RWPE1 (cell line): ENCODE measurements around the gene PRPSAP2.
"Not testable (repeated sequence)": the region's sequence is repeated elsewhere in the genome, so short reads cannot be mapped to it uniquely, and the experiment has no call there.

Experiments used
- CTCF ChIA-PET: fragments of 350-600 bp; sonication (Branson Sonifier 250); formaldehyde crosslinking; extraction: SDS; loops from one replicate; lab custom pipeline; 2021; lab: Yijun Ruan, JAX
- POLR2A ChIA-PET: fragments of 400-600 bp; formaldehyde crosslinking; extraction: SDS; loops from one replicate; lab custom pipeline; 2020; ENCODE audit warnings: antibody characterized with exemption; ENCODE audit not compliant: low non-redundant PET; lab: Yijun Ruan, JAX
- DNase-seq: peaks from one replicate; pipeline ENCODE4 v3.0.0; 2012; ENCODE audit warnings: low spot score
- H3K27ac ChIP-seq: fragments of 450-650 bp; 2 replicates; pipeline ENCODE4 v1.5.1; 2017
- CTCF ChIP-seq: fragments of 450-650 bp; conservative IDR thresholded peaks from 2 replicates; pipeline ENCODE4 v1.5.1; 2017; ENCODE audit warnings: low read depth, mild to moderate bottlenecking

Gene PRPSAP2

DNA sequence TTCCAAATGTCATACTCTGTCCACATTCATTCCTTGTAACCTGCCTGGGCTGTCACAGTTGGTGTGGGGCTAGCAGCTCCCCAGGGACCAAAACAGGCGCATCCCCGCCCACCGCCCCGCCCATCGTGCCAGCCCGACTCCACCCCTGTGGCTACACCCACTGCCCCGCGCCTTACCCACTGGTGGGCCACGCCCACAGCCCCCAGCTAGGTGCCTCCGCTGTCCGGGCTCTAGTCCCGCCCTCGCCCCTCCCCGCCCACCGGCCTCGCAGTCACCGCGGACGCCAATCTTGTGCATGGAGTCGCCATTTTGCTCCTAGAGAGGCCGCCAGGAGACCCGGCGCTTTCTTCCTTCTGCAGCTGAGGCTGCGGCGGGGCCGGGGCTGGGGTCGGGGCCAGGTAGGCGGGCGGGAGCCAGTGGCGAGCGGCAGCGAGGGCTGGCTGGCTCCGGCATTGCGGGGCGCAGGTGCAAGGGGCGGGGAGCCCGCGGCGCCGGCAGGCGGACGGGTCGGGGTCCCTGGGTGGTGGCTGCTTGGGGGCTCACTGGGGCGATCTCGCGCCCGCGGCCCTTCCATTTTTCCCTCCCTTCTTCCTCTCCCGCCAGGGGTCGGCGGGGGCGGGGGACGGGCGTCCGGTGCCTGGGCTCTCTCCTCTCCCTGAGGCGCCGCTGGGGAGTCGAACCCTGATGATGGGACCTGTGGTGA is at the start of gene PRPSAP2:
Gene PRPSAP2, plus strand, starts transcription at position 268 of the 703 bp plus-strand sequence. CDS start 7,703 bp downstream, outside the sequence.
- peak; percentile 99 for DNase-seq
- POLR2A ChIA-PET = no interaction called here
- CTCF ChIA-PET = interaction anchor here (0.6 kb wide), 1 partner anchor 102 kb away, joined by 7 read pairs; no protein-coding TSS in a partner anchor

DNA sequence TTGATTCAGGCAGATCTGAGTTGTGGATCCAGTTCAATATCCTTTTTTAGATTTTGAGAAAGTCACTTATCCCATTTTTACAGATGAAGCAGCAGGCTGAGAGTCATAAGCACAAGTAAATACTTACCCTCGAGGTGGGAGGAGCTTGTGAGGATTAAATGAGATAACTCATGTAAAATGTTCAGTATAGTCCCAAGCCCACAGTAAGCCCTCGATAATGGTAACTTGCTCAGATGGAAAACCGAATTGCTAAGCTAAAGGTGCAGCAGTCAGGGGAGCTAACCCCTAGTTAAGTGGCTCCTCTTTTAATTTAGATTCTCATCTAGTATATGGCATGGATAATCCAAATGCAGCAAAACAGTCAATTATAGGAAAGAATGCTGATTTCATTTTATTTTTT is 42.0 kb upstream of the PRPSAP2 start:
- CTCF ChIA-PET, H3K27ac ChIP-seq, DNase-seq, POLR2A ChIA-PET: not testable (repeated sequence)

More for the DNA sequence above, at the start of gene PRPSAP2:
- peak within 1 kb of the TSS; percentile 82 for H3K27ac ChIP-seq
- TF ChIP-seq CTCF = no peak

GRCh38 chr17:18816489-18817371 is 41.2 kb upstream of the PRPSAP2 start:
- POLR2A ChIA-PET, H3K27ac ChIP-seq: not testable (repeated sequence)
- CTCF ChIA-PET = interaction anchor here (0.7 kb wide), 2 partner anchors 38 to 144 kb away, joined by 3 to 4 read pairs; no protein-coding TSS in a partner anchor
- TF ChIP-seq CTCF = peak; percentile 72
- peak; percentile 4 for DNase-seq

GRCh38 chr17:18821430-18821829 is 36.5 kb upstream of the PRPSAP2 start:
- DNase-seq, POLR2A ChIA-PET, CTCF ChIA-PET, H3K27ac ChIP-seq: not testable (repeated sequence)

- H3K27ac ChIP-seq, DNase-seq, CTCF ChIA-PET, POLR2A ChIA-PET: not testable (repeated sequence)
Observed at GRCh38 chr17:18827613-18828012, 30.3 kb upstream of the PRPSAP2 start.

GRCh38 chr17:18848501-18848900 is 9.4 kb upstream of the PRPSAP2 start:
- H3K27ac ChIP-seq = peak overlapping the region; percentile 84; the same call in 1 of the 2 replicates
- ChIA-PET CTCF (no interaction called here), POLR2A (no interaction called here)
- TF ChIP-seq CTCF = no peak
- DNase-seq = no peak

- H3K27ac ChIP-seq = peak overlapping the region; percentile 84
- TF ChIP-seq CTCF = no peak
- CTCF ChIA-PET = interaction anchor here (0.6 to 0.7 kb wide), 2 partner anchors 11 to 39 kb away, joined by 3 to 6 read pairs; no protein-coding TSS in a partner anchor
- POLR2A ChIA-PET = no interaction called here
- DNase-seq = no peak
Observed at GRCh38 chr17:18850679-18851078, 7.3 kb upstream of the PRPSAP2 start.
